T follicular helper cell (primary cell): Measurements from ENCODE around the gene RTTN.
"Not testable (repeated sequence)": the region's sequence is repeated elsewhere in the genome, so short reads cannot be mapped to it uniquely, and the experiment has no call there.

Experiments
- DNase-seq: peaks from one replicate; pipeline ENCODE4 v3.0.0-alpha.2; 2020; ENCODE audit warnings: low read depth

The RTTN gene

GRCh38 chr18:70154591-70155194, 50.8 kb downstream of the RTTN start:
- DNase-seq = no peak

- DNase-seq = no peak
These were observed 53.9 kb downstream of the RTTN start for GRCh38 chr18:70151614-70152013.

- no peak for DNase-seq
These were observed 55.7 kb downstream of the RTTN start for GRCh38 chr18:70149616-70150301.

DNA sequence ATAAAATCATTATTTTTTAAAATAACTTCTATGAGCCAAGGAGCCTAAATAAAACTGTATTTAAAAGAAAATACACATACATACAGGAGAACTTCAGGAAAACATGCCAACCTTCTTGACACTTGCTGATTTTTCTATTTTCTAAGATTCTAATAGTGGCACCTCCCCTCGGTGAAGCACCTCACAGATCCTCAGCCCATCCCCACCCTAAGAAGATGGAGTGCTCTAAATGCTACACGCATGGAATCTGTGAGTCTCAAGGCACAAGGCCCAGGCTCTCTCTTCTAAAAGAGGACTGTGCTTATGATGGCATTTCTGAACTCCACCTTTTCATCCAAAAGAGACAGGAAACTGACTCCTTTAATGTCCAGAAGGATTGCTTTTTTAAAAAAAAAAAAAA, 56.3 kb downstream of the RTTN start:
- no peak for DNase-seq

GRCh38 chr18:70148039-70148938, 57.2 kb downstream of the RTTN start:
- DNase-seq = no peak

DNA sequence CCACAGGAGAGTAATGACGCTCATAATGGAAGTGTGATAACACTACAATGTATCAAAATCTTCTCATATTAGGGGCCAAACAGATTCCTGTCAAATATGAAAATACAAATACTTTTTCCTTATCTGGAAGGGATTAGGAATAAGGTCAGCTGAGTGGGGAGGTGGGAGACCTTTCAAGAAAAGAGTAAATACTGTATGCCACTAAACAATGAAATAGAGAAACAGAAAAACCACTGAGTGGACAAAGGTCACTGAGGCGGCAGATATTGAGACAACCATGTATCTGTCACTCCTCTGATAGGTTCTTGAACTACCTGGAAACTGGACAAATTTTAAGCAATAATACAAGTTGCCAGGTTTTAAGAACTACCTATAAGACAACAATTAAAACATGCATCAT, 59.3 kb downstream of the RTTN start:
- DNase-seq = no peak

DNA sequence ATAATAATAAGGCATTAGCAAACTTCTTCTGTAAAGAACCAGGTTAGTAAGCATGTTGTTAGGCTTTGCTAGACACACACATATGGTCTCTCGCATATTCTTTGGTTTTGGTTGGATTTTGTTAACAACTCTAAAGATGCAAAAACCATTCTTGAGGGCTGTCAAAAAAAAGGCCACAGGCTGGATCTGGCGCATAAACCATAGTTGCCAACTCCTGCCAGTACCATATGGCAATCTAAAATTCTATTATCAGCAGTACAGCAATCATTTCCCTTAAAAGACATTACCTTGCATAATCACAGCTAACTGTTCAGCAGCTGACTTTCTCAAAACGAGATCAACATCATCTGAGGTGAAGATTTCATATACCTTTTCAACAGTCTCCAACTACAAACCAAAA, 63.5 kb downstream of the RTTN start:
- DNase-seq = no peak

GRCh38 chr18:70139138-70139537, 66.3 kb downstream of the RTTN start:
- DNase-seq = no peak

DNA sequence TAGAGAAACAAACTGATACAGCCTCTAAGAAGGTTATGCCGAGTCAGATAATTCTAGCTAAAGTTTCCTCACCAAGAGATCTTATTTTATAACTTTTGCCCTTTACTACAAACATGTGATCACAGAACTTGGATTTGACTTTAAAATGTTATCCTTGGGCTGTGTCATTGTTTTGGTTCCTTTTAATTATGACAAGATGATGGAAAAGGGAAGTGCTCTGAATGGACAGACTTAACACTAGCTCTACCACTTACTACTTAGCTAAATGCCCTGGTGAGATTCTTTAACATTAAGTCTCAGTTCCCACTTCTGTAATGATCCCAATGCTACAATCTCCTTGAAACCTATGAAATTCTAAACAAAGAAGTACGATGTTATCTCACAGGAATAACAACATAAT, 69.9 kb downstream of the RTTN start:
- no peak for DNase-seq

DNA sequence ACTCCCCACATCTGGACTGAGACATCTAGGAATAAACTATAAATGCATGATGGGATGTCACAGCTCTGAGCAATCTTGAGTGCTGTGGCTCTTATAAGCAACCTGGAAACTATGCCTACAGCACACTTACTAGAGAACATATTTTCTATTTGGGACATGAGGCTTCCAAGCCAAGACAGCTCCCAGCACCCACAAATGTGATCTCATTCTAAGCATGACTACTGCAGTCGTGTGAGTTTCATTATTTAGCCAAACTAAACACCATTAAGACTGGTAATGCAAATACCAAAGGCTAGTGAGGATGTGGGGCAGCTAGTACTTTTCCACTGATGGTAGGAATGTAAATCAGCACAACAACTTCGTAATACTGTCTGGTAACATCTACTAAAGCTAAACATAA, 72.5 kb downstream of the RTTN start:
- DNase-seq = no peak

DNA sequence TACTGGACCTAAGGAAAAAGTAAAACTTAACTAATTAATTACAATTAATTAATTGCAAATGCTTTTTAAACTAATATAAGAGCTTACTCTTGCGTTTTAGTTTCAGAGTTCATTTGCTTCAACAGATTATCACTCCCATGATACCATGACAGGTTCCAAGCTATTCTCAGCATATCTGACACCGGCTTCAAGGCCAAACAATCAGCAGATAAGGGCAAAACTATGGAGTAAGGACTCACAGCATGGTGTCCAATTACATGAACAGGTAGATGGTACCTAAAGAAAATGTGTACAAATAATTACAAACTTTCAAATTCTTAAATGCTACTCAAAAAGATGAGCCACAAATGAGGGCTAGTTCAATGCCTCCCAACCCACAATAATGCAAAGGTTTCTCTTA, 77.2 kb downstream of the RTTN start:
- DNase-seq = no peak

GRCh38 chr18:70127359-70127758, 78.1 kb downstream of the RTTN start:
- no peak for DNase-seq

- no peak for DNase-seq
These were observed 78.7 kb downstream of the RTTN start for GRCh38 chr18:70126832-70127231.

DNA sequence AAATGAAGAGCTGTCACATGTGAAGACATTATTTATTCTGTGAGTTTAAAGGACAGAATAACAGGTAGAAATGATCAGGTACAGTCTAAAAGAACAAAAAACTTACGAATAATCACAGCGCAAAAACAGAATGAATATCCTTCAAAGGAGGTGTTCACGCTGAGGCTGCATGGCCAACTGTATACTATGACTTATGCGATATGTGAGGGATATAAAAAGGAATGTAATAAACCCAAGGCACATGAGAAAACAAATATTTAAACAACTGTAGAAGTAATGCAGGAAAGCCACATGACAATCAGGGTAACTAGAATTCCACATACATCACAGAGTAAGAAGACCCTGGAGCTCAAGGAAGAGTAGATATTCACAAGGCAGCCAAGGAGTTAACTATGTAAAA, 81.3 kb downstream of the RTTN start:
- no peak for DNase-seq

DNA sequence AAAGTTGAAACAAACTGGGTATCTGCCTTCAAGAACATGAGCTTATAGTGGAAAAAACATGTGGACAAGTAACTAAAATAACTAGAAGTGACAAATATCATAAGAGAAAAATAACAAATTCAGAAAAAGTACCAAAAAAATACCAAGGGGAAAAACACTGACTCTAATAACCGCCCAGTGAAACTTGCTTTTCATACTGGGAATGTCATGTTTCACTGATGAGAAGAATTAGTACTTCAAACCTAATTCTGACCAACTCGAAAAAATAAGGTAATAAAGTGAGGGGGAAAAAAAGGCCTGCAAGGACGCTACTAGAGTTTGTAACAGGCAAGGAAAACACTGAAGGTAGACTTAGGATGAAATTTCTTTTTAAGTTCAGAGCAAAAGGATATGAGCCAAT, 83.6 kb downstream of the RTTN start:
- no peak for DNase-seq

- DNase-seq = no peak
These were observed 88.5 kb downstream of the RTTN start for GRCh38 chr18:70116949-70117348.

- no peak for DNase-seq
These were observed 92.0 kb downstream of the RTTN start for GRCh38 chr18:70113511-70113910.

DNA sequence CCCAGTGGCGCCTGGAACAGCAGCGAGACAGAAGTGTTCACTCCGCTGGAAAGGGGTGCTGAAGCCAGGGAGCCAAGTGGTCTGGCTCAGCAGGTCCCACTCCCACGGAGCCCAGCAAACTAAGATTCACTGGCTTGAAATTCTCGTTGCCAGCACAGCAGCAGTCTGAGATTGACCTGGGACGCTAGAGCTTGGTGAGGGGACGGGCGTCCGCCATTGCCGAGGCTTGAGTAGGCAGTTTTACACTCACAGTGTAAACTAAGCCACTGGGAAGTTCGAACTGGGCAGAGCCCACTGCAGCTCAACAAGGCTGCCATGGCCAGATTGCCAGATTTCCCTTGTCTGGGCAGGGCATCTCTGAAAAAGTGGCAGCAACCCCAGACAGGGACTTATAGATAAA, 94.8 kb downstream of the RTTN start:
- no peak for DNase-seq

GRCh38 chr18:70107091-70107490, 98.4 kb downstream of the RTTN start:
- no peak for DNase-seq

DNA sequence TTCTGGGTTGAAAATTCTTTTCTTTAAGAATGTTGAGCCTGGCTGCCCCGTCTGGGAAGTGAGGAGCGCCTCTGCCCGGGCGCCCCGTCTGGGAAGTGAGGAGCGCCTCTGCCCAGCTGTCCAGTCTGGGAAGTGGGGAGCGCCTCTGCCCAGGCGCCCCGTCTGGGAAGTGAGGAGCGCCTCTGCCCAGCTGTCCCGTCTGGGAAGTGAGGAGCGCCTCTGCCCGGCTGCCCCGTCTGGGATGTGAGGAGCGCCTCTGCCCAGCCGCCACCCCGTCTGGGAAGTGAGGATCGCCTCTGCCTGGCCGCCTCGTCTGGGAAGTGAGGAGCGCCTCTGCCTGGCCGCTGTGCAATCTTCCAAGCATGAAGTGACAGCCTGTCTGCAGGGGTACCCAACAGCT, 102.6 kb downstream of the RTTN start:
- DNase-seq = not testable (repeated sequence)

DNA sequence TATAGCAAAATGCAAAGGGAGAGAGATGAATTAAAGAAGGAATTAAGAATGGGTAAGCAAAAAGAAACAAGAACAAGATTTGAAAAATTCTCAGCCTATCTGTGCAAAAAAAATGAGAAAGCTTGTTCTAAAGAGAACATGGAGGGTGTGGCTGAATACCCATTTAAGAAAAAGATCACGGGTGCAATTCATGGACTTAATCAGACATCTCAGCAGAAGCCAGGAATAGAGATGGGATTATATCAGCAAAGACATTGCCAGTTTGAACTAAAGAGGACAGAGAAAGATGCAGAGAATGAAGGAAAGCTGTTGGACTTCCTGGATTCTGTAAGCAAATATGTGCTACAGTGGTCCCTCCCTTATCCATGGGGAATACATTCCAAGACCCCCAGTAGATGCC, 115.6 kb downstream of the RTTN start:
- DNase-seq = no peak

GRCh38 chr18:70086085-70086484, 119.4 kb downstream of the RTTN start:
- no peak for DNase-seq

DNA sequence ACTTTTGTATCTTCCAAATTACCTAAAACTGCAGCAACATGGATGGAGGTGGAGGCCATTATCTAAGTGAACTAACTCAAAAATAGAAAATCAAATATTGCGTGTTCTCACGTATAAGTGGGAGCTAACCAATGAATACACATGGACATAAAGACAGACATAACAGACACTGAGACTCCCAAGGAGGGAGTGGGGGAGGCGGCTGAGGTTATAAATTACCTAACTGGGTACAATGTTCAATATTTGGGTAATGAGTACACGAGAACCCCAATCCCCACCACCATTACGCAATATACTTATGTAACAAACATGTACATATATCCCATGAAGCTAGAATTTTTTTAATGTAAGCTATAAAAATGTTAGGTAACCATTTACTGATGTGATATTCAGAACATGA, 119.8 kb downstream of the RTTN start:
- no peak for DNase-seq
